B cell (primary cell): ENCODE results near the gene DVL1. TPM values are rescaled to one million over a fixed set of nuclear protein-coding genes. Genes with fewer than 3 reads are reported as not detected.

Experiments used
- ATAC-seq: fragments of 200-7000 bp; cut with Tn5 transposase; one replicate; pipeline ENCODE4 v1.10.0; 2021; ENCODE audit warnings: low read depth, mild to moderate bottlenecking, moderate number of reproducible peaks, moderate library complexity
- CTCF ChIA-PET: fragments of 350-600 bp; sonication (Branson Sonifier 250); formaldehyde crosslinking; loops from one replicate; lab custom pipeline; 2021; ENCODE audit warnings: antibody characterized with exemption, inconsistent platforms; lab: Charles Lee
- POLR2A ChIA-PET: fragments of 350-600 bp; sonication (Branson Sonifier 250); formaldehyde crosslinking; loops from one replicate; lab custom pipeline; 2021; ENCODE audit warnings: antibody characterized with exemption; lab: Charles Lee
- DNase-seq: peaks from one replicate; pipeline ENCODE4 v3.0.0; 2013
- H2AFZ ChIP-seq: 2 replicates; pipeline ENCODE4 v1.6.1; 2012; ENCODE audit warnings: mild to moderate bottlenecking, low read depth, low read length; ENCODE audit not compliant: insufficient read depth, poor library complexity, severe bottlenecking
- H3K27ac ChIP-seq, 2 donors: 1 replicate in 1 of 2; 2 replicates in 1 of 2; pipeline ENCODE4 v1.5.1; 2012 to 2013; ENCODE audit warnings: low read length in 2 of 2, mild to moderate bottlenecking in 2 of 2, moderate library complexity in 1 of 2
- H3K27me3 ChIP-seq, 4 experiments: fragments of 200-600 bp in 1 of 4; sonication (generic) in 1 of 4; replicated peaks in 1 of 4; 1 replicate in 2 of 4; 2 replicates in 2 of 4; pipeline versions ENCODE4 v1.6.1 to v1.7.0; 2013 to 2016; ENCODE audit warnings: low read length in 3 of 4, mild to moderate bottlenecking in 2 of 4, mixed read lengths in 1 of 4, moderate library complexity in 1 of 4; ENCODE audit not compliant: insufficient read depth in 4 of 4, control insufficient read depth in 3 of 4; ENCODE audit errors: control extremely low read depth in 1 of 4
- H3K36me3 ChIP-seq, 2 experiments: replicated peaks in 1 of 2; 1 replicate in 1 of 2; 2 replicates in 1 of 2; pipeline versions ENCODE4 v1.6.1 to v1.7.1; 2013; ENCODE audit warnings: low read length in 1 of 2; ENCODE audit not compliant: insufficient read depth in 2 of 2, control insufficient read depth in 1 of 2; ENCODE audit errors: control extremely low read depth in 1 of 2, extremely low read depth in 1 of 2
- H3K4me1 ChIP-seq, 2 donors: fragments of 200-600 bp in 1 of 2; sonication (generic) in 1 of 2; 1 replicate in 1 of 2; 2 replicates in 1 of 2; pipeline versions ENCODE4 v1.5.1 to v1.6.1; 2013 to 2017; ENCODE audit warnings: low read length in 2 of 2; ENCODE audit not compliant: control insufficient read depth in 2 of 2, insufficient read depth in 2 of 2
- H3K4me2 ChIP-seq: replicated peaks from 2 replicates; pipeline ENCODE3; 2012; ENCODE audit warnings: mild to moderate bottlenecking, low read depth, low read length; ENCODE audit not compliant: poor library complexity, severe bottlenecking
- H3K4me3 ChIP-seq, 5 experiments: fragments of 200-600 bp in 1 of 5; sonication (generic) in 1 of 5; 1 replicate in 3 of 5; 2 replicates in 2 of 5; pipeline versions ENCODE4 v1.5.1 to v1.7.0; 2011 to 2016; ENCODE audit warnings: low read length in 4 of 5, mild to moderate bottlenecking in 4 of 5, low read depth in 2 of 5, control low read depth in 1 of 5, moderate library complexity in 1 of 5; ENCODE audit not compliant: insufficient read depth in 1 of 5; ENCODE audit errors: control extremely low read depth in 1 of 5, extremely low read depth in 1 of 5
- H3K79me2 ChIP-seq: fragments of 200-600 bp; sonication (generic); one replicate; pipeline ENCODE4 v1.6.0; 2016; ENCODE audit warnings: low read length; ENCODE audit not compliant: control insufficient read depth, insufficient read depth
- H3K9ac ChIP-seq: fragments of 200-600 bp; sonication (generic); 2 replicates; pipeline ENCODE4 v1.6.1; 2017; ENCODE audit warnings: mild to moderate bottlenecking, low read length, moderate library complexity
- H3K9me3 ChIP-seq, 3 donors: one replicate each; pipeline versions ENCODE4 v1.6.1 to v1.7.1; 2013; ENCODE audit warnings: low read length in 2 of 3; ENCODE audit not compliant: control insufficient read depth in 2 of 3, insufficient read depth in 1 of 3; ENCODE audit errors: control extremely low read depth in 1 of 3
- H4K20me1 ChIP-seq: 2 replicates; pipeline ENCODE4 v1.6.0; 2012; ENCODE audit warnings: mild to moderate bottlenecking, low read length; ENCODE audit not compliant: insufficient read depth, control insufficient read depth, poor library complexity, severe bottlenecking
- H3K27ac Mint-ChIP-seq: one replicate; pipeline ENCODE4 v1.8.0; 2021; ENCODE audit warnings: mixed read lengths
- H3K27me3 Mint-ChIP-seq: one replicate; pipeline ENCODE4 v1.8.0; 2021; ENCODE audit warnings: mixed read lengths
- H3K4me1 Mint-ChIP-seq: one replicate; pipeline ENCODE4 v1.8.0; 2021; ENCODE audit warnings: mixed read lengths
- H3K4me3 Mint-ChIP-seq: one replicate; pipeline ENCODE4 v1.8.0; 2021; ENCODE audit warnings: mixed read lengths
- H3K9me3 Mint-ChIP-seq: one replicate; pipeline ENCODE4 v1.8.0; 2022; ENCODE audit warnings: mixed read lengths; ENCODE audit not compliant: insufficient read depth
- CTCF ChIP-seq: fragments of 200-600 bp; IDR thresholded peaks from one replicate; pipeline ENCODE4 v1.8.0; 2022; ENCODE audit warnings: antibody characterized with exemption, mild to moderate bottlenecking
- EZH2 ChIP-seq: IDR thresholded peaks from 2 replicates; pipeline ENCODE4 v1.6.1; 2012; ENCODE audit warnings: borderline replicate concordance, low read depth, mild to moderate bottlenecking, moderate library complexity, low read length; ENCODE audit not compliant: insufficient read depth, poor library complexity, severe bottlenecking
- WGBS: methylation state at CpG from one replicate; pipeline ENCODE4 v1.1.5; 2013; ENCODE audit warnings: missing lambda C conversion rate; ENCODE audit not compliant: insufficient coverage; 5-methylcytosine and 5-hydroxymethylcytosine counted together
- intact Hi-C: fragments of 100-400 bp; cut with micrococcal nuclease; formaldehyde crosslinking; loops from one replicate; pipeline ENCODE4 v1.10.0; 2022
- polyA plus RNA-seq: library from polyadenylated mRNA; depleted of rRNA; stranded (reverse); fragments of >200 nt; gene quantifications from 2 replicates; pipeline ENCODE4 v1.2.3, GENCODE V29; 2012
- total RNA-seq, 2 donors: library from RNA; stranded (reverse); fragments of 120-200 nt in 1 of 2; gene quantifications; 1 replicate in 1 of 2; 2 replicates in 1 of 2; pipeline versions ENCODE4 v1.2.3 to v1.2.4, GENCODE V29; 2013 to 2022

Gene DVL1
- total and polyA plus RNA-seq, 2 donors (not counting 1 experiment from before 2014, with no cell fraction given) = 46.1 to 53.5 TPM

GRCh38 chr1:1393014-1393413 lies 43.8 kb upstream of the DVL1 start:
- Histone ChIP-seq H2AFZ (no peak overlapping the region), H3K4me2 (no peak overlapping the region), H3K9ac (no peak overlapping the region), H4K20me1 (peaks cover 40% of the 10 kb centered on the region), H3K4me3 (no peak overlapping the region), H3K9me3 (no peaks in the 10 kb centered on the region), H3K36me3 (peaks cover 19 to 84% of the 10 kb centered on the region in 2 experiments), H3K27ac (no peak overlapping the region), H3K27me3 (no peaks in the 10 kb centered on the region), H3K79me2 (peaks cover 55% of the 10 kb centered on the region), H3K4me1 (peaks cover 5 to 9% of the 10 kb centered on the region in 2 donors)
- ChIA-PET POLR2A (no interaction called here), CTCF (no interaction called here)
- Mint-ChIP-seq H3K4me3 (no peak overlapping the region), H3K27ac (no peak overlapping the region), H3K27me3 (no peaks in the 10 kb centered on the region), H3K9me3 (no peaks in the 10 kb centered on the region), H3K4me1 (peaks cover 17% of the 10 kb centered on the region)
- intact Hi-C loops = no loop called here
- ATAC-seq (no peak), DNase-seq (no peak)
- 100% methylated on average over 4 of the region's 4 CpGs for WGBS
- TF ChIP-seq CTCF = no peak
- no peak for TF ChIP-seq EZH2

DNA sequence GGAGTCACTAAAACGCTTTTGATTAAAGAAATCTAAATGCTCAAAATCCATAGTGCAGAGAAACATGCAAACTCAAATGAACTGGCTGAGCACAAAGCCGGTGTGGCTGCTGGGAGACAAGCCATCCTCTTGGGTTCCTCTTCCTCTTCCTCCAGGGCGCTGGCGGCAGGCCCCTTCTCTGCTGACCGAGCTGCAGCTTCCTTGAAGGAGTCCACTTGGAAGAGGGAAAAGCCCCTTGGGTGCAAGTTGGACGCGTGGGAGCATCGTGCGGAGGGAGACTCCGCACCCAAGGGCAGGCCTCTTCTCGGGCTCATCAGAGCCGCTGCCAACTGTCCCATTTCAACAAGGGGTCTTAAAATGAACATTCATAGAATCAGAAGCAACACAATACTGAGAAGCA lies 42.0 kb upstream of the DVL1 start:
- peaks cover 58% of the 10 kb centered on the region for H4K20me1 ChIP-seq
- no peaks in the 10 kb centered on the region for H3K27me3 ChIP-seq
- H3K4me1 ChIP-seq = no peaks in the 10 kb centered on the region
- H3K4me3 ChIP-seq = no peak overlapping the region
- peaks cover 57% of the 10 kb centered on the region for H3K79me2 ChIP-seq
- intact Hi-C loops = no loop called here
- TF ChIP-seq CTCF = no peak
- TF ChIP-seq EZH2 = no peak
- CTCF ChIA-PET = interaction anchor here (1.0 kb wide), 1 partner anchor 8 kb away, joined by 3 read pairs; the partner anchor contains the start of gene CCNL2
- H3K27ac ChIP-seq = no peak overlapping the region
- Mint-ChIP-seq H3K4me3 (no peak overlapping the region), H3K9me3 (no peaks in the 10 kb centered on the region), H3K27ac (no peak overlapping the region), H3K27me3 (no peaks in the 10 kb centered on the region), H3K4me1 (peaks cover 10% of the 10 kb centered on the region)
- H3K9me3 ChIP-seq = no peaks in the 10 kb centered on the region
- no peak overlapping the region for H3K4me2 ChIP-seq
- no peak for ATAC-seq
- no peak overlapping the region for H2AFZ ChIP-seq
- WGBS = 96% methylated on average over 11 of the region's 12 CpGs
- POLR2A ChIA-PET = no interaction called here
- no peak overlapping the region for H3K9ac ChIP-seq
- no peak for DNase-seq
- H3K36me3 ChIP-seq = peaks cover 22 to 90% of the 10 kb centered on the region in 2 experiments
